OCI-LY3 (cell line): ENCODE results near the gene PKP3.

Experiments used
- H2AFZ ChIP-seq: fragments of 200-600, 300-600 bp; shearing (Covaris generic); 2 replicates; pipeline ENCODE4 v1.6.0; 2014; ENCODE audit warnings: antibody characterized with exemption, low read depth, low read length
- H3K27ac ChIP-seq: fragments of 200-600, 300-600 bp; sonication (generic); 2 replicates; pipeline ENCODE4 v1.5.1; 2014; ENCODE audit warnings: mild to moderate bottlenecking, low read length, moderate library complexity, mixed read lengths
- H3K27me3 ChIP-seq: fragments of 200-600, 300-600 bp; sonication (generic); 2 replicates; pipeline ENCODE4 v1.6.1; 2014; ENCODE audit warnings: low read depth, low read length, mixed read lengths
- H3K36me3 ChIP-seq: fragments of 200-600, 300-600 bp; sonication (generic); replicated peaks from 2 replicates; pipeline ENCODE3; 2014; ENCODE audit warnings: low read depth, low read length, mixed read lengths
- H3K4me1 ChIP-seq: fragments of 300-600, 200-600 bp; sonication (generic); 2 replicates; pipeline ENCODE4 v1.6.1; 2014; ENCODE audit warnings: low read length, mixed read lengths
- H3K4me2 ChIP-seq: fragments of 200-600, 300-600 bp; sonication (generic); 2 replicates; pipeline ENCODE4 v1.6.1; 2014; ENCODE audit warnings: low read length, mixed read lengths
- H3K4me3 ChIP-seq: fragments of 300-600, 200-600 bp; sonication (generic); 2 replicates; pipeline ENCODE4 v1.5.1; 2014; ENCODE audit warnings: antibody characterized with exemption, mild to moderate bottlenecking, low read length, moderate library complexity
- H3K79me2 ChIP-seq: fragments of 300-600, 200-600 bp; shearing (Covaris generic); 2 replicates; pipeline ENCODE4 v1.6.1; 2014; ENCODE audit warnings: mild to moderate bottlenecking, low read length, mixed read lengths
- H3K9ac ChIP-seq: fragments of 300-600, 200-600 bp; shearing (Covaris generic); 2 replicates; pipeline ENCODE4 v1.6.0; 2014; ENCODE audit warnings: mild to moderate bottlenecking, low read length, moderate library complexity
- H3K9me3 ChIP-seq: fragments of 200-600, 300-600 bp; shearing (Covaris generic); 2 replicates; pipeline ENCODE4 v1.6.1; 2014; ENCODE audit warnings: low read length, mixed read lengths; ENCODE audit not compliant: insufficient read depth
- H4K20me1 ChIP-seq: fragments of 200-600, 300-600 bp; sonication (generic); 2 replicates; pipeline ENCODE4 v1.6.1; 2016; ENCODE audit warnings: low read length, mixed read lengths; ENCODE audit not compliant: insufficient read depth
- CTCF ChIP-seq: fragments of 200-600, 300-600 bp; sonication (generic); IDR thresholded peaks from 2 replicates; pipeline ENCODE4 v1.5.1; 2014; ENCODE audit warnings: antibody characterized with exemption, low read length, low read depth
- EZH2phosphoT487 ChIP-seq: fragments of 200-600 bp; shearing (Covaris generic); IDR thresholded peaks from 2 replicates; pipeline ENCODE4 v1.6.1; 2018; ENCODE audit warnings: antibody characterized with exemption, mixed run types, low read depth

Gene PKP3

DNA sequence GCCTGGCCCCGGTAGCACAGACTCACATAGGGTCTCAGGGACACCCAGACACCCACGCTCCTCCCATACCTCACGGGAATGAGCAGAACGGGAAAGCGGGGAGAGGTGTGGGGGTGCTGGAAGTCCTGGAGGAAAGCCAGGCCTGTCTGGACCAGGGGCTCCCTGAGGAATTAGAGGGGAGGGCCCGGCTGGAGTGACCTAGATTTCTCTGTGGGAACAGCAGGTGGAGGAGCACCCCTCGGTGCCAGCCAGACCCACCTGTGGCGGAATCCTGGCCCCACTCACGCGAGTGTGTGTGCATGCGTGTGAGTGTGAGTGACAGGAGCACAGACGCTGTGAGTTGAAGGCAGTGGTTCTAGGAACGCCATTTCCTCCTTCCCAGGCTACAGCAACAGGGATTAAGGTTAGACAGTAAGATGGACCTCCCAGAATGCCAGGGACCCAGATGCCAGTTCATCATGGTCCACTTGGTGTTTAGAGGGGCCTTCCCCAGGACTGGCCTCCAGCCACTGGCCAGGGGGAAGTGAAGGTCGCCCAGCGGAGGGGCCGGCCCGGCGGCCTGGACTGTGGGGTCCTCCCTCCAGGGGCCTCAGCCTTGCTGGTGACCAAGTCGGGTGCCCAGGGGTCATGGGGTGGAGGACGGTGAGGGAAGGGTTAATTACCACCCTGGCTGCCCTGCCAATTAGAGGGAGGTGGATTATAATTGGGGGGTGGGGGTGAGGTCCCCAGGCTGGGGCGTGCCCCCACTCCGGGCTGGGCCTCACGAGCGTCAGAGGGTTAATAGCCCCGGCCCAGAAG is 1.0 kb downstream of the PKP3 start:
- Histone ChIP-seq H2AFZ (no peak overlapping the region), H3K4me1 (no peaks in the 10 kb centered on the region), H3K4me3 (no peak overlapping the region), H3K27me3 (0 out of 2 replicates have a peak, but pooled peaks cover 4% of the 10 kb centered on the region), H3K9me3 (no peaks in the 10 kb centered on the region), H3K4me2 (no peak overlapping the region), H3K36me3 (no peaks in the 10 kb centered on the region), H3K79me2 (no peaks in the 10 kb centered on the region), H4K20me1 (no peaks in the 10 kb centered on the region), H3K9ac (no peak overlapping the region), H3K27ac (no peak overlapping the region)
- TF ChIP-seq EZH2phosphoT487 (no peak), CTCF (no peak)

- H3K4me1 ChIP-seq: no peaks in the 10 kb centered on the region
- no peak overlapping the region for H3K4me2 ChIP-seq
- no peaks in the 10 kb centered on the region for H3K36me3 ChIP-seq
- H4K20me1 ChIP-seq: no peaks in the 10 kb centered on the region
- H3K79me2 ChIP-seq: no peaks in the 10 kb centered on the region
- H3K4me3 ChIP-seq: no peak overlapping the region
- H2AFZ ChIP-seq: no peak overlapping the region
- no peak for TF ChIP-seq CTCF
- TF ChIP-seq EZH2phosphoT487: no peak
- H3K27me3 ChIP-seq: 0 out of 2 replicates have a peak, but pooled peaks cover 4% of the 10 kb centered on the region
- H3K9me3 ChIP-seq: no peaks in the 10 kb centered on the region
- H3K9ac ChIP-seq: no peak overlapping the region
- H3K27ac ChIP-seq: no peak overlapping the region
These were observed 1.9 kb downstream of the PKP3 start for GRCh38 chr11:395866-396265.

- no peaks in the 10 kb centered on the region for H3K36me3 ChIP-seq
- H3K27ac ChIP-seq: no peak overlapping the region
- H3K4me1 ChIP-seq: no peaks in the 10 kb centered on the region
- no peaks in the 10 kb centered on the region for H3K9me3 ChIP-seq
- H2AFZ ChIP-seq: no peak overlapping the region
- peak overlapping the region; percentile 74 for H3K4me3 ChIP-seq
- H3K4me2 ChIP-seq: peak overlapping the region; percentile 70
- H3K79me2 ChIP-seq: no peaks in the 10 kb centered on the region
- TF ChIP-seq CTCF: peak; percentile 37
- TF ChIP-seq EZH2phosphoT487: no peak
- 0 out of 2 replicates have a peak, but pooled peaks cover 4% of the 10 kb centered on the region for H3K27me3 ChIP-seq
- H3K9ac ChIP-seq: peak overlapping the region; percentile 22; the same call in 1 of the 2 replicates
- H4K20me1 ChIP-seq: no peaks in the 10 kb centered on the region
These were observed 2.5 kb downstream of the PKP3 start for GRCh38 chr11:396511-396947.

- TF ChIP-seq CTCF: peak; percentile 62
- TF ChIP-seq EZH2phosphoT487: no peak
- Histone ChIP-seq H3K9me3 (no peaks in the 10 kb centered on the region), H3K79me2 (no peaks in the 10 kb centered on the region), H3K36me3 (no peaks in the 10 kb centered on the region), H3K9ac (peak overlapping the region; percentile 22; the same call in 1 of the 2 replicates), H4K20me1 (no peaks in the 10 kb centered on the region), H3K4me2 (peak overlapping the region; percentile 70), H3K4me3 (peak overlapping the region; percentile 74), H2AFZ (no peak overlapping the region), H3K4me1 (no peaks in the 10 kb centered on the region), H3K27me3 (0 out of 2 replicates have a peak, but pooled peaks cover 4% of the 10 kb centered on the region), H3K27ac (no peak overlapping the region)
These were observed 3.0 kb downstream of the PKP3 start for GRCh38 chr11:396948-397548.
